Caco-2 (cell line): Measurements from ENCODE around the gene NLRP3. TPM values are rescaled to one million over a fixed set of nuclear protein-coding genes. Genes with fewer than 3 reads are reported as not detected.

Source experiments
- BruUV-seq: library from RNA; stranded (reverse); fragments of 400-500 nt; replicated peaks from 2 replicates; lab custom pipeline; 2021; lab: Mats Ljungman, UMichigan
- CTCF ChIA-PET: fragments of 300-600 bp; sonication (Branson Sonifier 250); formaldehyde crosslinking; loops from one replicate; lab custom pipeline; 2022; ENCODE audit warnings: antibody characterized with exemption; lab: Charles Lee
- POLR2A ChIA-PET: fragments of 300-600 bp; sonication (Branson Sonifier 250); formaldehyde crosslinking; loops from one replicate; lab custom pipeline; 2022; ENCODE audit warnings: antibody characterized with exemption; lab: Charles Lee
- DNase-seq, 2 experiments: peaks; one replicate each; pipeline versions ENCODE4 v3.0.0 to v3.0.0-alpha.2; 2020 to 2022
- H3K27me3 ChIP-seq: replicated peaks from 2 replicates; pipeline ENCODE4 v1.6.0; 2011; ENCODE audit warnings: low read length; ENCODE audit not compliant: control insufficient read depth, insufficient read depth
- H3K36me3 ChIP-seq: 2 replicates; pipeline ENCODE4 v1.5.1; 2011; ENCODE audit warnings: low read length; ENCODE audit not compliant: control insufficient read depth, insufficient read depth
- H3K4me1 ChIP-seq: fragments of 250-450 bp; sonication (Bioruptor Pico); 2 replicates; pipeline ENCODE4 v1.5.1; 2020; ENCODE audit warnings: mild to moderate bottlenecking
- H3K4me3 ChIP-seq: 2 replicates; pipeline ENCODE4 v1.5.1; 2011; ENCODE audit warnings: low read depth, mild to moderate bottlenecking, control low read depth, low read length
- H3K9me3 ChIP-seq: fragments of 250-450 bp; sonication (Bioruptor Pico); 2 replicates; pipeline ENCODE4 v1.5.1; 2020; ENCODE audit warnings: mild to moderate bottlenecking, moderate library complexity
- H3K27ac Mint-ChIP-seq: one replicate; pipeline ENCODE4 v1.8.0; 2022; ENCODE audit warnings: mixed read lengths; ENCODE audit not compliant: unreplicated experiment
- H3K27me3 Mint-ChIP-seq: one replicate; pipeline ENCODE4 v1.8.0; 2022; ENCODE audit warnings: mixed read lengths; ENCODE audit not compliant: insufficient read depth, unreplicated experiment
- H3K36me3 Mint-ChIP-seq: one replicate; pipeline ENCODE4 v1.8.0; 2022; ENCODE audit warnings: mild to moderate bottlenecking, mixed read lengths; ENCODE audit not compliant: insufficient read depth, unreplicated experiment
- H3K4me1 Mint-ChIP-seq: one replicate; pipeline ENCODE4 v1.8.0; 2022; ENCODE audit warnings: low read depth, mixed read lengths; ENCODE audit not compliant: unreplicated experiment
- H3K4me3 Mint-ChIP-seq: one replicate; pipeline ENCODE4 v1.8.0; 2022; ENCODE audit warnings: mild to moderate bottlenecking, moderate library complexity, mixed read lengths; ENCODE audit not compliant: unreplicated experiment
- H3K9me3 Mint-ChIP-seq: one replicate; pipeline ENCODE4 v1.8.0; 2022; ENCODE audit warnings: mixed read lengths; ENCODE audit not compliant: unreplicated experiment
- intact Hi-C: fragments of 100-400 bp; cut with micrococcal nuclease; formaldehyde crosslinking; loops from one replicate; pipeline ENCODE4 v1.10.0; 2022; ENCODE audit not compliant: unreplicated experiment
- total RNA-seq: library from RNA; stranded (reverse); gene quantifications from 2 replicates; pipeline ENCODE4 v1.2.3, GENCODE V29; 2022
- TF ChIP-seq, protein P1 (sequence below), 2 experiments: fragments of 200-600 bp in 1 of 2; IDR thresholded peaks; 1 replicate in 1 of 2; 2 replicates in 1 of 2; pipeline versions ENCODE4 v1.5.1 to v1.8.0; 2011 to 2022; ENCODE audit warnings: antibody characterized with exemption in 1 of 2, control low read depth in 1 of 2, inconsistent platforms in 1 of 2, low read depth in 1 of 2, low read length in 1 of 2, mild to moderate bottlenecking in 1 of 2, moderate library complexity in 1 of 2; ENCODE audit not compliant: insufficient read depth in 1 of 2, severe bottlenecking in 1 of 2, unreplicated experiment in 1 of 2

Gene NLRP3
- total RNA-seq, 1 experiment from 2014 or later = not detected

DNA sequence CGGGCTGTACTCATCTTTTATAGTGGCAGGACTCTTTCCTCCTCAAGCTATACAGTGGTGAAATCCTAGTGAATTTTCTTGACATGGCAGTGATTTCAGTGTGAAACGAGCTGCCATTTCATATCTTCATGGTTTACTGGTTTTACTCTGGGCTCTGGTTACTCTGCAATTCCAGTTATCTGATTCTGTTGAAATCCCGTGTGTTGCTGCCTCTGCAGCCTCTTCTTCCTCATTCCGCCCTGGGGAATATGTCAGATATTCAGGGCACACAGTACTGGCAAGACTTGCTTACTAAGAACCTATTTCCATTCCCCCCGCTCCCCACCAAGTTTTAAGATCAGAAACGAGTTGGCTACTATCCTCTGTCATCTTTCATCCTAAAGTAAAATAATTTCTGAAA, 49.8 kb downstream of the NLRP3 start:
- no peak for DNase-seq
- no peaks in the 10 kb centered on the region for H3K36me3 Mint-ChIP-seq
- no peaks in the 10 kb centered on the region for H3K9me3 ChIP-seq
- no peaks in the 10 kb centered on the region for H3K9me3 Mint-ChIP-seq
- H3K4me1 ChIP-seq = no peaks in the 10 kb centered on the region
- H3K4me1 Mint-ChIP-seq = no peaks in the 10 kb centered on the region
- no TSS peak for BruUV-seq
- H3K27ac Mint-ChIP-seq = no peak overlapping the region
- ChIA-PET POLR2A (no interaction called here), CTCF (no interaction called here)
- TF ChIP-seq, protein P1, sequence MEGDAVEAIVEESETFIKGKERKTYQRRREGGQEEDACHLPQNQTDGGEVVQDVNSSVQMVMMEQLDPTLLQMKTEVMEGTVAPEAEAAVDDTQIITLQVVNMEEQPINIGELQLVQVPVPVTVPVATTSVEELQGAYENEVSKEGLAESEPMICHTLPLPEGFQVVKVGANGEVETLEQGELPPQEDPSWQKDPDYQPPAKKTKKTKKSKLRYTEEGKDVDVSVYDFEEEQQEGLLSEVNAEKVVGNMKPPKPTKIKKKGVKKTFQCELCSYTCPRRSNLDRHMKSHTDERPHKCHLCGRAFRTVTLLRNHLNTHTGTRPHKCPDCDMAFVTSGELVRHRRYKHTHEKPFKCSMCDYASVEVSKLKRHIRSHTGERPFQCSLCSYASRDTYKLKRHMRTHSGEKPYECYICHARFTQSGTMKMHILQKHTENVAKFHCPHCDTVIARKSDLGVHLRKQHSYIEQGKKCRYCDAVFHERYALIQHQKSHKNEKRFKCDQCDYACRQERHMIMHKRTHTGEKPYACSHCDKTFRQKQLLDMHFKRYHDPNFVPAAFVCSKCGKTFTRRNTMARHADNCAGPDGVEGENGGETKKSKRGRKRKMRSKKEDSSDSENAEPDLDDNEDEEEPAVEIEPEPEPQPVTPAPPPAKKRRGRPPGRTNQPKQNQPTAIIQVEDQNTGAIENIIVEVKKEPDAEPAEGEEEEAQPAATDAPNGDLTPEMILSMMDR (IDR thresholded peaks at IDR 0.05; ENCODE audit: insufficient read depth in 1 of 2, low read depth in 1 of 2, low read length in 1 of 2, severe bottlenecking in 1 of 2, unreplicated experiment in 1 of 2) = no peak
- no peak overlapping the region for H3K4me3 ChIP-seq
- peaks cover 9% of the 10 kb centered on the region for H3K27me3 Mint-ChIP-seq
- H3K4me3 Mint-ChIP-seq = no peak overlapping the region
- intact Hi-C loops = no loop called here
- H3K27me3 ChIP-seq = no peaks in the 10 kb centered on the region
- H3K36me3 ChIP-seq = no peaks in the 10 kb centered on the region

DNA sequence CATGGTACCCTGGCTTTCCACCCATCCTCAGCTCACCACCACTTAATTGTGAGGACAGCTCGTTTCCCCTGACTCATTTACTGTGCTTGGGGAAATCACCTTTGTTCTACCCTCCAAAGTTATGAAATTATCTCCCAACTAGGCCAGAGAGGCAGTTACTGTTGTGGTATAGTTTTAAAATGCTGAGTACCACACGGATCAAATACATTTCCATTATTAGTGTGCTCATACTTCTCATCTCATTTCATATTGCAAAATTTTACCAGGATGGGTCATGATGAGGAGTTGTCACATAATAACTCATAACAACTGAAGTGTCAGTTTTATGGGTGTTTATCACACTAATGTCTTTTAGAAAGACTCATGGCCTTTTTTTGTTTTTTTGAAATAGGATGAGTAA, 51.2 kb downstream of the NLRP3 start:
- H3K4me1 Mint-ChIP-seq = no peaks in the 10 kb centered on the region
- intact Hi-C loops = no loop called here
- ChIA-PET POLR2A (no interaction called here), CTCF (no interaction called here)
- no peaks in the 10 kb centered on the region for H3K9me3 Mint-ChIP-seq
- DNase-seq = no peak
- peaks cover 9% of the 10 kb centered on the region for H3K27me3 Mint-ChIP-seq
- H3K4me3 Mint-ChIP-seq = no peak overlapping the region
- no peaks in the 10 kb centered on the region for H3K4me1 ChIP-seq
- no TSS peak for BruUV-seq
- no peaks in the 10 kb centered on the region for H3K36me3 ChIP-seq
- H3K27me3 ChIP-seq = no peaks in the 10 kb centered on the region
- TF ChIP-seq, protein P1 (IDR thresholded peaks at IDR 0.05; ENCODE audit: insufficient read depth in 1 of 2, low read depth in 1 of 2, low read length in 1 of 2, severe bottlenecking in 1 of 2, unreplicated experiment in 1 of 2) = no peak
- H3K9me3 ChIP-seq = no peaks in the 10 kb centered on the region
- H3K4me3 ChIP-seq = no peak overlapping the region
- H3K27ac Mint-ChIP-seq = no peak overlapping the region
- H3K36me3 Mint-ChIP-seq = no peaks in the 10 kb centered on the region

DNA sequence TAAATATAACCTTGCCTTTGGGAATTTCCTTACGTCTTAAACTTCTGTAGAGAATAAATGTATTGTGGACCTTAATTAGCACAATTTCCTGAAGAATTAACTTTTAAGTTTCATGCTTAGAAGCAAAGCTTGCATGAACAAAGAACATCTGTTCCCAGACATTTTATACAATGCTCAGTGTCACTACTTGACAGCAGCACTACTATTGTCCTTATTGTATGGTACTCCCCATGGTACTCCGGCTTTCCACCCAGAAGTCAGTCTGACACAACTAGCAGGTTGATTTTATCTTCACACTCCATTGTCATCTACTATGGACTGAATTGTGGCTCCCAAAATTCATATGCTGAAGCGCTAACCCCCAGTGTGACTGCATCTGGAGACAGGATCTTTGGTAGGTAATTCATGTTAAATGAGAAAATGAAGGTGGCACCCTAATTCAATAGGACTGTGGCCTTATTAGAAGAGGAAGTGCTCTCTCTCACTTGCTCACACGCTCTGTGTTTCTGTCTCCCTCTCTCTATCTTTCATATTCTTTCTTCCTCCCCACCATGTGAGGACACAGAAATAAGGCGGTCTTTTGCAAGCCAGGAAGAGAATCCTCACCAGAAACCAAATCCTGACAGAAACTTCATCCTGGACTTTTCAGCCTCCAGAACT, 52.6 kb downstream of the NLRP3 start:
- Histone ChIP-seq H3K9me3 (no peaks in the 10 kb centered on the region), H3K27me3 (no peaks in the 10 kb centered on the region), H3K4me3 (no peak overlapping the region), H3K36me3 (no peaks in the 10 kb centered on the region), H3K4me1 (no peaks in the 10 kb centered on the region)
- intact Hi-C loops = no loop called here
- Mint-ChIP-seq H3K4me3 (no peak overlapping the region), H3K4me1 (no peaks in the 10 kb centered on the region), H3K27me3 (peaks cover 13% of the 10 kb centered on the region), H3K36me3 (no peaks in the 10 kb centered on the region), H3K27ac (no peak overlapping the region), H3K9me3 (no peaks in the 10 kb centered on the region)
- CTCF ChIA-PET = no interaction called here
- POLR2A ChIA-PET = no interaction called here
- no TSS peak for BruUV-seq
- DNase-seq = no peak
- TF ChIP-seq, protein P1 (IDR thresholded peaks at IDR 0.05; ENCODE audit: insufficient read depth in 1 of 2, low read depth in 1 of 2, low read length in 1 of 2, severe bottlenecking in 1 of 2, unreplicated experiment in 1 of 2) = no peak
